ENCODE data around the gene MICA.
"Not testable (repeated sequence)": the region's sequence is repeated elsewhere in the genome, so short reads cannot be mapped to it uniquely, and the experiment has no call there.

Gene MICA

GRCh38 chr6:31383149-31383548 is 20.2 kb upstream of the MICA start:
- no peak for DNase-seq

- DNase-seq, result no peak
These were observed 18.4 kb upstream of the MICA start for GRCh38 chr6:31385041-31385440.

DNA sequence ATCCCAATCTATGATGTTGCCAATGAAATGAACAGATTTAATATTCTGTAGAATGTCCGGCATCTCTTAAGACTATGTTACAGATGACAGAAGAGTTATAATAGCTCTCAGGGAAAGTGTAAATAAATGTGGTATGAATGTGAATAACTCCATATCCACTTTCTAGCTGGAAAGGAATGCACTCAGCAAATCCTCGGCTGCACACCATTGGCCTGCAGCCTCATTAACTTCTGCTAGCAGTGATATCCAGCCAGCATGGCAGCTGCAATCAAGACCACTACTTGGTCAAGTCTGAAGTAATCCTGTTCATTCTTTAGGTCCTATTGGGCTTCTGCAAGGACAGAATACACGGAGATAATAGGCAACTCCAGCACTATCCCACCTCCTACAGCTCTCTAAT is 17.3 kb upstream of the MICA start:
- DNase-seq, result no peak

- no peak for DNase-seq
These were observed 16.4 kb upstream of the MICA start for GRCh38 chr6:31386977-31387376.

DNA sequence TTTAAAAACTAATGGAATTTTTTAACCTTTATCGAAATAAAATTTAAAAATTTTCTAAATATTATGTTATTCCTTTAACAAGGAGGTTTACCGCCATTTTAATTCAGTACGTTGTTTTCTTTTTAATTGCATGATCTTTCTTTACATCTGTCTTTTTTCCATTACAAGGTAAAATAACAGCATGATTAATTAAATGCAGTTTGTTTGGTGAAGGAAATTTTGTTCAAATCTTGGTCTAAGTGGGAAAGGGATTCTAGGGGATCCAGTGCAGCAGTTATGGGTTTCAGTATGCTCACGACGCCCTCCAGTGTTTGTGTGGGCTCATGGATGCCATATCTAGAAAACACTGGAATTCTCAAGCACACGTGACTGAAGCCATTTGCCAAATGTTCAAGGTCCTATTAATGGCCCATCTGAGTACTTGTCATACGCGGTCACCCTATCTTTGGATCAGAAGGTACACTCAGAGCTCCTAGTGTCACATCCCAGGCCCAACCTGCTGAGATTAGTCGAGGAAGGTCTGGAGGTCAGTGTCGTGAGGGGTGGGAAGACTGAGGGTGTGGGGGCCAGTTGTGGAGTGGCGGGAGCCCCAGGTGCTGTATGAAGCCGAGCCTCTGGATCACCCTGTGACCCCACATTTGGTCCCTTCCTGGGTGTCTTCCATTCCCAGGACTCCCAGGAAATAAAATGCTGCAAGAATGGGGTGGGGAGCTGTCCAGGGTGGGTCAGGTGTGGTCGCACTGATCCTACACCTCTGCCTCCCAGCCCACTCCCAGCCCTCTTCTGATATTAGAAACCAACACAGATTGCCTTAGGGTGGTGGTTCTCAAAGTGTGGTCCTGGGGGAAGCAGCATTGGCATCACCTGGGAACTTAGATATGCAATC is 14.2 kb upstream of the MICA start:
- not testable (repeated sequence) for DNase-seq

- not testable (repeated sequence) for DNase-seq
These were observed 13.6 kb upstream of the MICA start for GRCh38 chr6:31389802-31390132.

- no peak for DNase-seq
These were observed 9.5 kb upstream of the MICA start for GRCh38 chr6:31393932-31394331.

DNA sequence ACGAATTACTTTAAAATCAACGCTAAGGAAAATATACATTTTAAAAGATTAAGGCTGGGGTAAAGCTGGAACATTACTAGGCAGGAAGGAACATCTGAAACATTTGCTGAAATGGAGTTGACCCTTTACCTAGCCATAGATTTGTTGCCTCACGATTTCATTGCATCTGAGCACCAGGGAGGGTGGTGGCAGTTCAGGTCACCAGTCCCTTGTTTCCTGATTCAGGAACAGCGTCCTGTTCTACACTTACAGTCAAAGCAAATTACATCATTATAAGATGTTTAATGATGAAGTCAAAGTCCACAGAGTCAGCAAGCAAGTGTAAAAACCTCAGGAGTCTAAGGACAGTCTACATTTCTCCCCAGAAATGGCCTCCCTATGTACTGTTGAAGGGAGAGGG is 9.0 kb upstream of the MICA start:
- no peak for DNase-seq

DNA sequence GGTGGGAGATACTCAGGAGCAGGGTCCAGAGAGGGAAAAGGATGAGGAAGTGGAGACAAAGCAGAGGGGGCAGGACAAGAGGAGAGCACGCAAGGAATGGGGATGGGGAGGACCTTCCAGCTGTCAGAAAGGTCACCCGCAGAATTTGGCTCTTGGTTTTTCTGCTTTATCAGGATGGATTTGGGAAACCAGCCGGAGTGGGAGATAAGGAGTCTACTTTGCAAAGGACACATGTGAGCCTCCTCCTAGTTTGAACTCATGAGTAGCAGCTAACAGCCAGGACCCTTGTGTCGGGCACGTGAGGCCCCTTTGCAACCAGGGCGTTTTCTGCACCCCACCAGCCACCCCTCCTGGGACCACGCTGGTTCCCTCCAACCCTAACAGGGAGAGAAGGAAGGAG is 7.6 kb upstream of the MICA start:
- no peak for DNase-seq

DNA sequence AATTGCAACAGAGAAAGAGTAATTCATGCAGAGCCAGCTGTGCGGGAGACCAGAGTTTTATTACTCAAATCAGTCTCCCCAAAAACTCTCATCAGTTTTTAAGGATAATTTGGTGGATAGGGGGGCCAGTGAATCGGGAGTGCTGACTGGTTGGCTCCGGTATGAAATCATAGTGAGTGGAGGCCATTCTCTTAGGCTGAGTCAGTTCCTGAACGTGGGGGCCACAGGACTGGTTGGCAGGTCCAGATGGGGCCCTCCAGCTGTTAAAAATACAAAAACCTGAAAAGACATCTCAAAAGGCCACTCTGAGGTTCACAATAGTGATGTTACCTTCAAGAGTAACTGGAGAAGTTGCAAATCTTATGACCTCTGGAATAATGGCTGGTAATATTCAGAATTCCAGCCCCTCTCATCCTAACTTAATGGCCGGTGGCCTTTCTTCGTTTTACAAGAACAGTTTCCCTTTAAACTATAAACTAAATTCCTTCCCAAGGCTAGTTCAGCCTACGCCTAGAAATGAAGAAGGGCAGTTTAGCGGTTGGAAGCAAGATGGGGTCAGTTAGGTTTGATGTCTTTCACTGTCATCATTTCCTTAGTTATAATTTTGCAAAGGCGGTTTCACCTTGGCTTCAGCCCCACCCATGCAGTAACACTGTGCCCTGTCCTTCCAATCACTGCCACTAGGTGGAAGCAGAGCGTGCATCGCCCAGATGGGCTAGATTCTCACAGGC is 6.8 kb upstream of the MICA start:
- DNase-seq, result peak; percentile 30 to 47

DNA sequence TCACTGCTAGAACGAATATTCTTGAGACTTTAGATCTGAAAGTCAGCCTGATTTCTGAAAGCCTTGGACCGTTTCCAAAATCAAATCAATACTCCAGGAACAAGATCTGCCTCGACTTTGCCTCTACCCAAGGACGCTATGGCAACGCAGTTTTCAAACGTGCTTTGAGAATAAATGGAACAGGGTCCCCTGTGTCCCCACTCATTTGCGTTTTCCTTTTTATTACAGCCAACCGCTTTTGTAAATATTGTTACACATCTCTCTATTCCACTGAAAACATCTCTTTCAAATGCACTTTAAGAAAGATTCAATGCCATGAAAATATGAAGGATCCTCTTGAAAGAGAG is 6.3 kb upstream of the MICA start:
- not testable (repeated sequence) for DNase-seq

- DNase-seq, result no peak
These were observed 5.4 kb upstream of the MICA start for GRCh38 chr6:31397901-31398525.

GRCh38 chr6:31399589-31400466 is 3.6 kb upstream of the MICA start:
- peak; percentile 76 to 77 for DNase-seq

DNA sequence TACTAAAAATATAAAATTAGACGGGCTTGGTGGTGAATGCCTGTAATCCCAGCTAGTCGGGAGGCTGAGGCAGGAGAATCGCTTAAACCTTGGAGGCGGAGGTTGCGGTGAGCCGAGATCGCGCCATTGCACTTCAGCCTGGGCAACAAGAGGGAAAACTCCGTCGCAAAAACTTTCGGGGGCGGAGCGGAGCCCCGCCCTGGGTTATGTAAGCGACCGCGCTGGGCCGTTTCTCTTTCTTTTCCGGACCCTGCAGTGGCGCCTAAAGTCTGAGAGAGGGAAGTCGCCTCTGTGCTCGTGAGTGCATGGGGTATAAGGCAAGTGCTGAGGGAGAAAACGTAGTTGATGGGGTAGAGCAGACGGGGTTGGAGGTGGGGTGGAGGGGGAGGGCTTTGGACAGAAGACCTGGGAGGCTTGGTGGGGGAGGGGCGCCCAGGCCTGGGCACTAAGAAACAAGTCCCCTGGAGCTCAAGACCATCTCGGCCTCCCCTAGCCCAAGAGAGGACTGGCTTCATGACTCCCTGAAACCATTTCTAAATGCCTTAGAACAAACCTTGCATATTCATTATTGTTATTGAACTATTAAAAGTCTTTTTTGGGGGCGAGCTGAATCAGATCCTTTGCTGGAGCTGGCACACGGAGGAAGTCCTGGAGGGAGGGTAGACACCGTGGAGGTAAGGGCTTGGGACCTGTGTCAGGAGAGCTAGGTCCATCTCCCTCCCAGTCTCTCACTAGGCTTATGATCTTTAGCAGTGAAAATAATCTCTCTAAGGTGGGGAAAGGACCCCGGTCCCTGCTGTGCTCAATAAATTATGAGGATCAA is 2.7 kb upstream of the MICA start:
- DNase-seq, result peak; percentile 49 to 82

- DNase-seq, result no peak
These were observed 2.0 kb upstream of the MICA start for GRCh38 chr6:31401403-31401802.

- DNase-seq, result no peak
These were observed 792 bp upstream of the MICA start for GRCh38 chr6:31402324-31403282.

DNA sequence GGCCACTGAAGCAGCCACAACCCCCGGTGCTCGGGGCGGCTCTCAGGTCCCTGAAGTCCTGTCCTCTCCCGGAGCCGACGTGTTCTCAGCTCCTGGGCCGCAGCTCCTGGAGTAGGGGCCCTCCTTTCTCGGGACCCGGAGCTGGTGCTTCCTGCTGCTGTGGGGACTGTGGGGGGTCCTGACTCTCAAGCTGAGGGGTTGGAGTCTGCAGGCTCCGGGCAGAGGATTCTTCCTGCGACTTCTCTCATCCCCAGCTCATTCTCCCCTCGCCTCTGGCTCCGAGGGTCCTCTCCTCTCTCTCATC is 618 bp downstream of the MICA start:
- not testable (repeated sequence) for DNase-seq

- no peak for DNase-seq
These were observed 2.6 kb downstream of the MICA start for GRCh38 chr6:31405996-31406395.

- DNase-seq, result peak in 1 of 2 donors; percentile 54
These were observed 4.3 kb downstream of the MICA start for GRCh38 chr6:31407699-31408098.

GRCh38 chr6:31412506-31412905 is 9.1 kb downstream of the MICA start:
- no peak for DNase-seq

Measured in bone marrow (tissue), 2 donors.